NCI-H2029 (cell line): ENCODE measurements around the gene CCDC18.
"Not testable (repeated sequence)": the region's sequence is repeated elsewhere in the genome, so short reads cannot be mapped to it uniquely, and the experiment has no call there.

ENCODE experiments used
- DNase-seq: peaks from one replicate; lab custom pipeline; 2025; lab: John Stamatoyannopoulos, UW

CCDC18 gene

DNA sequence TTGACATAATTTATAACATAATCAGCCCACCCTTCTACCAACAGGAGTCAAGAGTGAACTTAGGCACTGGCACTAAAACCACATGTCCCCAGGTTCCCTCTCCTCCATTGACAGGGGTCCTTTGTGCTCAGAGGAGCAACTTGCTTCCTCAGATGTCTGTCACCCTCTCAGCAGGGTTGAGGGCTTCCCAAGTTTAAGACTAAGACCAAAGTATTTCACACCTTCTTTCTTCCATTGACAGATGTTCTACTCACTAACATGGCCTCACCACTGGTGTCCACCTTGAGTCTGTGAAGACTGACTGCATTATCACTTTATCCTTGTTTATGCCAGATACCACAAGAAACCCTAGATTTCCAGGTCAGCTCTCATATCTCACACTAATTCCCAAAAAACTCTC is 56.5 kb downstream of the CCDC18 start:
- DNase-seq, result no peak

GRCh38 chr1:93238425-93238824 is 57.9 kb downstream of the CCDC18 start:
- no peak for DNase-seq

DNA sequence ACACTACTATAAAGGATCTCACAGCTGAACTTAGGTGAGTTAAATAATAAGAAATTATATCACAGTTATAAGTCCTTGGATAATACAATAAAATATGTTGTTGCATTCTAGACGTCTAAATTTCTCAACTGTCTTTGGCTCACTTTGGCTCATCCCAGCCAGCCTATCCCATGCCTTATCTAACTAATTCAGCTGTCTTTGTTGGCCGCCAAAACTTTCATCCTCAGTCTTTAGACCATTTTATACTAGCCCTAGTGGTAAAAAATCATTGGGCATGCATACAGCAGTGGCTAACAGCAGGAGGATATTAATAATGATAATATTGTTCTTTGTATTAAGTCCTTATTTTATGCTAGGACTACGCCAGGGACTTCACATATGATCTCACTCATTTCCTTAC is 59.3 kb downstream of the CCDC18 start:
- DNase-seq, result no peak

DNA sequence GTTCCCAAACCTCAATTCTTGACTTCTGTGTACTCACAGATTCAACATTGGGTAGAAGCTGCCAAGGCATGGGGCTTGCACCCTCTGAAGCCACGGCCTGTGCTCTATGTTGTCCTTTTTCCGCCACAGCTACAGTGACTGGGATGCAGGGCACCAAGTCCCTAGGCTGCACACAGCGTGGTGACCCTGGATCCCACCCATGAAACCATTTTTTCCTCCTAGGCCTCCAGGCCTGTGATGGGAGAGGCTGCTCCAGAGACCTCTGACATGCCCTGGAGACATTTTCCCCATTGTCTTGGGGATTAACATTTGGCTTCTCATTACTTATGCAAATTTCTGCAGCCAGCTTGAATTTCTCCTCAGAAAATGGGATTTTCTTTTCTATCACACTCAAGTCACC is 62.7 kb downstream of the CCDC18 start:
- DNase-seq, result not testable (repeated sequence)

DNA sequence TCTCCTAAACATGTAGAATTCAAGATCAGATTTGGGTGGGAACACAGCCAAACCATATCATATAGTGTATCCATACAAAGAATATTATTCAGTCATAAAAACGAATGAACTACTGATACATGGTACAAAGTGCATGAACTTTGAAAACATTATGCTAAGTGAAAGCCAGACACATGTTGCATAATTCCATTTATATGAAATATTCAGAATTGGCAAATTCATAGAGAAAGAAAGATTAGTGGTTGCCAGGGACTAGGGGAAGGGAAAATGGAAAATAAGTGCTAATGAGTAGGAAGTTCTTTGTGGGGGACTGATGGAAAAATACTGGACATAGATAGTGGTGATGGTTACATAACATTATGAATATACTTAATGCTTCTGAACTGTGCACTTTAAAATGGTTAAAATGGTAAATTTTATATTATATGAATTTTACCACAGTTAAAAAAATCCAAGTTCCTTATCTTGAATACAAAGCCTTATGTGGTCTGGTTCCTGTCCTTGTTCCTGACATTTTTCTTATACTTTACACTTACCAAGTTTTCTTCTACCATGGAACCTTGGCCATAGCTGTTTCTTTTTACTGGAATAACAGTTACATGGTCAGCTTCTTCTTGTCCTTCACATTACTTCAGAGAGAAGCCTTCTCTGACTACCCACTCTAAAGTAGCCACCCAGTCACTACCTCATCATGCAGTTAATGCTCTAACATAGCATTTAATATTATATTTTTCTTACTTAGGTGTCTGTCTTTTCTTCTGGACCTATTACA is 64.0 kb downstream of the CCDC18 start:
- no peak for DNase-seq

DNA sequence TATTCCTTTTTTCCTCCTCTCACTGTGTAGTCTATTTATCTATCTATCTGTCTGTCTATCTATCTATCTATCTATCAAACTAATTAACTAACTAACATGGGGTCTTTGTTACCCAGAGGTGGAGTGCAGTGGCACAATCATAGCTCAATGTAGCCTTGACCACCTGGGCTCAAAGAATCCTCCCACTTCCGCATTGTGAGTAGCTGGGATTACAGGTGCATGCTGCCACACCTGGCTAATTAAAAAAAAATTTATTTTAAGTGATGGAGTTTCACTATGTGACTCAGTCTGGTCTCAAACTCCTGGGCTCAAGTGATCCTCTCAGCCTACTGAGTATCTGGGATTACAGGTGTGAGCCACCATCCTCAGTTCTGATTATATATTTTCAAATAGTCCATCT is 71.4 kb downstream of the CCDC18 start:
- no peak for DNase-seq

DNA sequence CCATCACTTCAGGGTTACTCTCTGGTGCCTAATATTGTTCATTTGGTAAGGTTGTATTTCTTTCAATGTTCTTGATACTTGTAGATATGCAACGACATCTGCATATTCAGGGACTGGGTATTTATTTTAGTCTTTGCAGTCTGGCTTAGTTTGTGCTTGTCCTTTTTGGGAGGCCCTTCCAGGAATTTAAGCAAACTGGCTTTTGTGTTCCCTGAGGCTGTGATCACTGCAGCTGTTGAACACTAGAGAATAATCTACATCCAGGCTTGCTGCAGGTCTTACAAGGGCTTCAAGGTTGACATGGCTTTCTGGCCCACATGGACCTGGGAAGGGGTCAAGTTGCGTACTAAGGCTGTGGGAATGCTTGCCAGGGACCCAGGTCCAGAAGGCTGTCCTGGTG is 72.1 kb downstream of the CCDC18 start:
- DNase-seq, result no peak

DNA sequence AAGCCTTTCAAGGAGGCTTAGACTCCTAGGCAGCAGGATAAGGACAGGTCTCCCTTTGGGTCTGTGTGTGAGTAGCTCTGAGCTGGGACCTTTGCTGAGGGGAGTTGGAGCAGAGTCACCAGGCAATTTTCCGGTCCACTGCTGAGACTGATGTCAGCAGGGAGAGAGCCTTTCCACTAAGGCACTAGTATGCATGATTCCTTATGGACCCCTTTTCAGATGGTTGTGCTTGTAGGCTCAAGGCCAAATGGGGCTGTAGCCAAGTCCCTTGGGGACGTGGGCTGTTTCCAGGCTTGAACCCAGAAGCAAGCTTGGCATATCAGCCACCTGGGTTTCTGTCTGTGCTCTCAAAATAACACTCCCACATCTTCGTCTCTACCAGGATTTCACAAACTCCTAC is 73.0 kb downstream of the CCDC18 start:
- no peak for DNase-seq

GRCh38 chr1:93255222-93256079 is 74.9 kb downstream of the CCDC18 start:
- DNase-seq, result no peak

DNA sequence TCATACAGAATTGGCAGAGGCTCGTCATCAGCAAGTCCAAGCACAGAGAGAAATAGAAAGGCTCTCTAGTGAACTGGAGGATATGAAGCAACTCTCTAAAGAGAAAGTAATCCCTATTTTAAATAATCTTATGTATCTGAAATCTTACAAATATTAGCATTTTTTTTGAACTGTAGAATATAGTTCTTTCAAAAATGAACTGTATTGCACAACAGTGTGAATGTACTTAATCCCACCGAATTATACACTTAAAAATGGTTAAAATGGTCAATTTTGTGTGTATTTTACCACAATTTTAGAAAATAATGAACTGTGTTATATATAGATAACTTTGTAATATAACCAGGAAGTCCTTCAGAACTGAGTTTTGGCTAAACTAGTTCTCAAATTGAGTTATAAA is 75.9 kb downstream of the CCDC18 start:
- no peak for DNase-seq

- no peak for DNase-seq
These were observed 77.4 kb downstream of the CCDC18 start for GRCh38 chr1:93257889-93258288.

- DNase-seq, result not testable (repeated sequence)
These were observed 80.2 kb downstream of the CCDC18 start for GRCh38 chr1:93260726-93261125.

DNA sequence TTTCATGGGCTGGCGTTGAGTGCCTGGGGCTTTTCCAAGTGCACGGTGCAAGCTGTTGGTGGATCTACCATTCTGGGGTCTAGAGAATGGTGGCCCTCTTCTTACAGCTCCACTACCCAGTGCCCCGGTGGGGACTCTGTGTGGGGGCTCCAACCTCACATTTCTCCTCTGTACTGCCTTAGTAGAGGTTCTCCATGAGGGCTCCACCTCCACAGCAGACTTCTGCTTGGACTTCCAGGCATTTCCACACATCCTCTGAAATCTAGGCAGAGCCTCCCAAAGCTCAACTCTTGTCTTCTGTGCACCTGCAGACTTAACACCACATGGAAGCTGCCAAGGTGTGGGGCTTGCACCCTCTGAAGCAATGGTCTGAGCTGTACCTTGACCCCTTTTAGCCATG is 82.1 kb downstream of the CCDC18 start:
- no peak for DNase-seq

GRCh38 chr1:93268888-93269287 is 88.4 kb downstream of the CCDC18 start:
- DNase-seq, result not testable (repeated sequence)

DNA sequence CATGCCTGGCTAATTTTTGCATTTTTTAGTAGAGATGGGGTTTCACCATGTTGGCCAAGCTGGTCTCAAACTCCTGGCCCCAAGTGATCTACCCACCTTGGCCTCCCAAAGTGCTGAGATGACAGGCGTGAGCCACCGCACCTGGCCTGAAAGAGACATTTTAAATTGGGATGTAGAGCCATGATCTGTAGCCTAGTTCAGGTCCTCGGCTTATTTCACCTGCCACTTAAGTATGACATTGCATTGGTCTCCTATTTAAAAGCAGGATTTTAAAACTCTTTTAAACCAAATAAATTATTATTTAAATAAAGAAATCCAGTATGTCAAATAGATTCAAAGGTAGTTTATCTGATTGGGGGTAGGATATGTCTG is 94.7 kb downstream of the CCDC18 start:
- not testable (repeated sequence) for DNase-seq

- DNase-seq, result no peak
These were observed 95.2 kb downstream of the CCDC18 start for GRCh38 chr1:93275634-93276295.

DNA sequence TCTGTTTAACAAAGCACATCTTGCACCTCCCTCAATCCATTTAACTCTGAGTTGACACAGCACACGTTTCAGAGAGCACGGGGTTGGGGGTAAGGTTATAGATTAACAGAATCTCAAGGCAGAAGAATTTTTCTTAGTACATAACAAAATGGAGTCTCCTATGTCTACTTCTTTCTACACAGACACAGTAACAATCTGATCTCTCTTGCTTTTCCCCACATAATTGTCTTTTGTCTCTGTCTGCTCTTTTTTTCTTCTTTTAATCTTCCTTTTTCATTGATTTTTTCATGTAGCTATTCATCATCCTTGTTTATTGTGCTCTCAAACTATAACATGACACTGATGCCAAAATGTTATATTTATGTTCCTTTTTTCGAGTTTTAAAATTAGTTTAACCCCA is 97.0 kb downstream of the CCDC18 start:
- DNase-seq, result not testable (repeated sequence)

- DNase-seq, result no peak
These were observed 103.0 kb downstream of the CCDC18 start for GRCh38 chr1:93283496-93283895.

GRCh38 chr1:93288558-93288957 is 108.0 kb downstream of the CCDC18 start:
- no peak for DNase-seq

DNA sequence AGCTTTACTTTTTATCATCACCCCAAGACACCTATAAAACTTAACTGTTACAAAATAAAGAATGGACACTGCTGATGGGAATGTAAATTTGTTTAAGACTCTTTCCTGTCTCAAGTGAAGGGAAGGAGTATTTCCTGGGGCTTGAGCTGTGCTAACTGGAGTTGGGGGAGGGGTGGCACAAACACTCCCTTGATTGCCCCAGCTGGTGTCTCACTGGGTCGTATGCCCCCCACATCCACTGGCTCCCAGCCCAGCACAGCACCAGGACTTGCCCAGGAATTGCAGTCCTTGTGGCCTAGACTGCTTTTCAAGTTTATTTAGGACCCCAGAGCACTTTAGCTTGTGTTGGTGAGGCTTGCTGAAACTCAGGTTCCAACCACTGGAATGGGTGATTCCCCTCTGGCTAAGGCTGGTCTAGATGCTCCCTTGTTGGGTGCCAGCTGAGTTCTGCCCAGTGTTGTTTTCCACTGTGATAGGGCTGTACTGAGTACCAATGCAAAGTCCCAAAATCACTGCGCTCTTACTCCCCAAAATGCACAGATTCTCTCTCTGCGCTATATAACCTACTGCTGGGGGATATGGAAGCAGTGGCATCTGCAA is 116.1 kb downstream of the CCDC18 start:
- DNase-seq, result no peak

DNA sequence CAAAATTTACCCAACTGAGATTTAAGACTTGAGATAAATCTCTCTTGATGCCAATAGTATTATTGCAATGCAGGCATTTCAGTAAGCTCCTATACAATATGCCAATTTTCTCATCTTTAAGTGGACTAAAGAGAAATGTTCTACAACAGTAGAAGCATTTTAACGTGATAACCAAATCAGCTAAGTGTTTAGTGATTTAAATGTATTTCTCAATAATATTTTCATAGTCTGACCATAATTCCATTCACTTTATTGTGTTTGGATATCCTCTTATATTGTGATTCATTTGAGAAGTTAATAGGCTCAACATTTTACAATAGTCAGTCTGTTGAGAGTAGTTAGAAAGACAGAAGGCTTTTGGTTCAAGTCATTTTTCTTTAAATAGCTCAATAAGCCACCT is 120.6 kb downstream of the CCDC18 start:
- no peak for DNase-seq

- no peak for DNase-seq
These were observed 121.6 kb downstream of the CCDC18 start for GRCh38 chr1:93302078-93302477.
